GM18520 (cell line): ENCODE results near the gene BBLN.

Source experiments
- ATAC-seq: cut with Tn5 transposase; IDR thresholded peaks from one replicate; pipeline ENCODE4 v1.9.1; 2021; ENCODE audit not compliant: unreplicated experiment

Gene BBLN

GRCh38 chr9:128188209-128188608 lies 28.1 kb downstream of the BBLN start:
- ATAC-seq: no peak

GRCh38 chr9:128190013-128190412 lies 29.9 kb downstream of the BBLN start:
- no peak for ATAC-seq

- ATAC-seq: no peak
Measured at GRCh38 chr9:128190516-128191405, 30.7 kb downstream of the BBLN start.

DNA sequence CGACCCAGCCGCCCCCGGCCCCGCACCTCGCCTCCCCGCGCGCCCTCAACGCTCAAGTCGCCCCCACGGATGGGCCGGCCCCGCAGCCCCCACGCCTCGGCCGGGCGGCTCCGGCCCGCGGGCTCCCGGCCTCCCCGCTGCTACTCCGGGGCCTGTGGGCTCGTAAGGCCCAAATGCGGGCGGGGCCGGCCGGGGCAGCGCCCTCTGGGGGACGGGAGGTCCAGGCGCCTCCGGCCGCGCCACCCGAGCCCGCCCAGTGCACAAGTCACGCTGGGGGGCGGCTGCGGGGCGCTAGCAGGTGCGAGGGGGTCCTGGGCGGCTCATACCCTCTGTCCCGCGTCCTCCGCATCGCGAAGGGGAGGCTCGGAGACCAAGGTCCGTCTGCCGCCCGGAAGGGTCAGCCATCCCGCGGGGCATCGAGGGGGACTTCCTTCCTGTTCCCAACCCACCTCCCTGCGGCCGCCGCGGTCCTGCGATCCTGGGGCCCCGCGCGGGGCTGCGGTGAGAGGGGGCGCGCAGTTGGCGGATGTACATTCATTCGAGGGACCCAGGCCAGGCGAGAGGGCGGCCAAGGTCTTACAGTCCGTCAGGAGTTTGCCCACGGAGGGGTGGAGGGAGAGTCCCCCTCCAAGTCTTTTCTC lies 31.5 kb downstream of the BBLN start, which contains the start of gene CIZ1:
Gene CIZ1, minus strand, starts transcription at position 167 of the 641 bp plus-strand sequence. CDS start 715 bp downstream, outside the sequence.
- peak; percentile 75 for ATAC-seq

DNA sequence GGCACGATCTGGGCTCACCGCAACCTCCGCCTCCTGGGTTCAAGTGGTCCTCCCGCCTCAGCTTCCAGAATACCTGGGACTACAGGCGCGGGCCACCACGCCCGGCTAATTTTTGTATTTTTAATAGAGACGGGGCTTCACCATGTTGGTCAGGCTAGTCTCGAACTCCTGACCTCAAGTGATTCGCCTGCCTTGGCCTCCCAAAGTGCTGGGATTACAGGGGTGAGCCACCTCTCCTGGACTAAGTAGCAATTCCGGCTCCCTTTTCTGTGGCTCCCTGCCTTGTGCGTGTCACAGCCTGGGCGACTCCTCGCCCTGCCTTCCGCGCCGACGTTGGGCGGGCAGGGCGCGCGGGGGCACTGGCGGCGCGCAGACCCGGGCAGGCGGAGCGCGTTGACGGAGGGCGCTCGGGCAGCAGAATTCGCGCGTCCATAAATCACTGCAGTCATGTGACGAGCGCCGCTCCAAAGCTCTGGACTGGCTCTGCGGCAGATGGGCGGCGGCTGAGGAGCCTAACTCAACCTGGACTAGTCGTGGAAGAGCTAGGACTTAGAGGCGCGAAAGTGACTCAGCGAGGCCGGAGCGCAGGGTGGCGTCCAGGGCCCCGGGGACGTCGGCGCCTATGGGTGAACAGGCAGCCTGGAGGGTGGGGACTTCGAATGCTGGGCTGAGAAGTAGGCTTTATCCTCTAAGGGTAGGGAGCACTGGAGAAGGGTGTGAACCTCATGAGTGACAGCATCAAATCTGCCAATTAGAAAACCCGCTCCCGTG lies 32.7 kb downstream of the BBLN start:
- no peak for ATAC-seq

DNA sequence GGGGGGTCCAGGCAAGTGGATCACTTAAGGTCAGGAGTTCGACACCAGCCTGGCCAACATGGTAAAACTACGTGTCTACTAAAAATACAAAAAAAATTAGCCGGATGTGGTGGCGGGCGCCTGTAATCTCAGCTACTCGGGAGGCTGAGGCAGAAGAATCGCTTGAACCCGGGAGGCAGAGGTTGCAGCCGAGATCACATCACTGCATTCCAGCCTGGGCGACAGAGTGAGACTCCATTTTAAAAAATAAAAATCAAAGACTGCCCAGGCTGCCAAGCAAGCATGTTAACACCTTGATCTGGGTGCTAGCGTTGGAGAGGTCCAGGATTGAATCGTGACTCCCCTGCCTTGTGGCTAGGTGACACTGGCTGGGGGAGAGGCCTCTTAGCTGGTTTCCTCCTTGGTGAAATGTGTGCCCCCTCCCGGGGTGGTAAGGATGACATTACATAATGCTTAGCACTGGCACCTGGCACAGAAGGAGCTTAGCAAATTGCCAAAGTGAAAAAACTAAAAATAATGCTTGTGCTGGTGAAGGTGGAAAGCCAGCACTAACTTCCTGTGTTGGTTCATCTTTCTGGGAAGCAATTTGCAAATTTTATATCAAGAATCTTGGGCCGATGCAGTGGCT lies 33.5 kb downstream of the BBLN start:
- no peak for ATAC-seq

DNA sequence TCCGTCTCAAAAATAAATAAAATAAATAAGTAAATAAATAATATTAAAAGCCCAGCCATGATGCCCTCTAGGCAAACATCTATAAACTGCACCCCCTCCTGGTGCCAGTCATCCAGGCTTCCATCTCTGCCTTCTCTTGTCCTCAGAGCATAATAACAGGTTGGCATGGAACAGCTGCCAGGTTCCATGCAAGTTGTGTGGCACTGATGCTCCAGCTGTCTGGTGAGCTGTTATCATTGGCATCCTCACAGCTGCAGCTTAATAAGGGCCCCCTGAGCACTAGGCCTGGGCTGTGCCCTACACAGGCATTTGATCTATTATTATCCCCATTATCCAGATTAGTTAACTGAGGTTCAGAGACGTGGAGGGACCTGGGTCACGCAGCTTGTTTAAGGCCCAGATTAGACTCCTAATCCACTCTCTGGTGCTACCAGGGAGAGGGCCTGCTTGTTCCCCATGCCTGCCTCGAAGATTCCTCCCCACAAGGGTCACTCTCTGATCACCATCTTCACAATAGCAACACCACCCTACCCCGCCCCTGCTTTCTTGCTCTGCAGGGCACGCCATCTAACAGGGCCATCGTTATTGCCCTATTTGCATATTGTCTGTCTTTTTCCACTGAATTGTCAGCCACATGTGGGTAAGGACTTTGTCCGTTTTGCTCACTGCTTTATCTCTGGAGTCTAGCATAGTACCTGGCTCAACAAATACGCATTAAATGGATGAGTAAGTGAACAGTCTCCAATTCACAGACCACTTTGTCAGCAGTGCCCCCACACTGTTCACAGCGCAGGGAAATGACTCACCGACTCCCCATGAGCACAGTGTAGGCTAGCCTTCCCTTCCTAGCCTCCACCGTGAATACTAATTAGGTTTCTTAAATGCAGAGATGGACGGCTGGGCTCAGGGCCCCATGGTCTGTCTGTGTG lies 41.6 kb downstream of the BBLN start:
- no peak for ATAC-seq

DNA sequence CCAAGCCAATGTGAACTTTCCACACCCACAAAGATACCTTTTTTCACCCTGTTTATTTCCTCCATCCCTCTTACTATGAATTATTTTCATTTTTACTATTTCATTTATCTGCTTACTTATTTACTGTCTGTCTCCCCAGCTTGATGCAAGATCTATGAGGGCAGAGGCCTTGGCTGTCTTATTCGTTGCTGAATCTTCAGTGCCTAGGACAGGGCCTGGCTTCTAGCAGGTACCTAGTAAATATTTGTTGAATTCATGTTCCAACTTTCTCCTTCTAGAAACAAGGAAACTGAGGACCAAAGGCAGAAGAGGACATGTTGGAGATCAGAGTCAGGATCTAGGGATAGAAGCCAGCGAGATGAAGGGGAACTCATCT lies 42.6 kb downstream of the BBLN start:
- ATAC-seq: no peak

DNA sequence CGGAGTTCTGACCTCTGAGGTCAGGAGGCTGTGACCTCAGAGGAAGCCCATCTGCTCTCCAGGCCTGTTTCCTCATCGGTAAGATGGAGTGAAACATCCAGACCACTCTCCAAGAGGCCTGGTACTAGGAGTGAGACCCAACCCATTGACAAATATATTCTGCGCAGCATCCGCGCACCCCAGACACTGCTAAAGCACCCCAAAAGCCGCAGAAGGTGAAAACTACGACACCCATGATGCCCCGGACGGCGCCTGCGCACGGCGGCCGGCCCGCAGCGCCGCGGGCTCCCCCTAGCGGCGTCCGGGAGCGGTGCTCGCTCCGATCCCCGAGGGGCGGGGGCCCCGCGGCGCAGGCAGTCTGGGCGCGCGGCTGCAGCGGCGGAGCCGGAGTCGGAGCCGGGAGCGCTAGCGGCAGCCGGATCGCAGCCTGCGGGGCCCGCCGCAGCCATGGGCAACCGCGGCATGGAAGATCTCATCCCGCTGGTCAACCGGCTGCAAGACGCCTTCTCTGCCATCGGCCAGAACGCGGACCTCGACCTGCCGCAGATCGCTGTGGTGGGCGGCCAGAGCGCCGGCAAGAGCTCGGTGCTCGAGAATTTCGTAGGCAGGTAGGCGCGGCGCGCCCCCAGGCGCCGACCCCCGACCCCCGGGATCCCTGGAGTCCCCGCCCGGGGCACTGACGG lies 43.1 kb downstream of the BBLN start, which contains the start of gene DNM1:
Gene DNM1, plus strand, starts transcription at position 356 of the 683 bp plus-strand sequence. Its CDS starts 92 bp downstream, at position 448.
- peak; percentile 43 for ATAC-seq

DNA sequence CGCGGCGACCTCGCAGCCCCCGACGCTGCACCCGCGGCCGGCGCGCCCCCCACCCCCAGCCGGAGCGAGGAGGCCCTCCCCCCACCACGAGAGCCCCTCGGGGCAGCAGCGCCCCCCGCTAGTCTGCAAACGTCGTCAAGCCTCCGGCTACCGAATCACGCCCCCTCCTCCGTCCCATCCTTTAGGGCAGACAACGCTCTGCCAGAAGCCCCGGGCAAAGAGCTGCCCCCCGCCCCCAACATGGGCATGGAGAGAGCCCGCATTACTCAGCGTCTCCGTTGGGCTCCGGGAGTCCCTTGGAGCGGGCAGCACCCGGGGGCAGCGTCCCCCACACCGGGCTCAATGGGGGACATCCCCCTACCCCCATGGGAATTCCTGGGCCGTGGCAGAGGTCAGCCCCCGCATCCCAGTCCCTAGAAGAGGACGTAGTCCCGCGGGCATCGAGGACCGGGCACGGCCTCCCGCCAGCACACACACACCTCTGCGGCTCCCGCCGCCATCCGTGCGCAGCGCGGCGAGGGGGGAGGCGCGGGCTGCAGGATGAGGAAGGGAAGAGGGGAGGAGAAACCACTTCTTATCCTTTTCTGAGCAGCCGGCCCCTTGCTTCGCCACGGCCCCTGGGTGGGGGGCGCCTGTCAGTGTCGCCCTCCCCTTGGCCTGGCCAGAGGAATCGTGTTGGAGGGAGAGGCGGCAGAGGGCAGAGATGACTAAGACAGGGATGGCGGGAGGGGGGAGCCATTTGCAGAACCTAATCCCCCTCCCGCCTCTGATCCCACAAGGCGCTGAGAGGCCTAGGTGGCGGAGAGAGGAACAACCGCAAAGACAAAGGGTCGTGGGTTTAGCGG lies 43.9 kb downstream of the BBLN start:
- ATAC-seq: no peak

- ATAC-seq: no peak
Measured at GRCh38 chr9:128204858-128205257, 44.8 kb downstream of the BBLN start.

- ATAC-seq: no peak
Measured at GRCh38 chr9:128205296-128205944, 45.4 kb downstream of the BBLN start.

GRCh38 chr9:128206484-128206883 lies 46.4 kb downstream of the BBLN start:
- ATAC-seq: no peak

DNA sequence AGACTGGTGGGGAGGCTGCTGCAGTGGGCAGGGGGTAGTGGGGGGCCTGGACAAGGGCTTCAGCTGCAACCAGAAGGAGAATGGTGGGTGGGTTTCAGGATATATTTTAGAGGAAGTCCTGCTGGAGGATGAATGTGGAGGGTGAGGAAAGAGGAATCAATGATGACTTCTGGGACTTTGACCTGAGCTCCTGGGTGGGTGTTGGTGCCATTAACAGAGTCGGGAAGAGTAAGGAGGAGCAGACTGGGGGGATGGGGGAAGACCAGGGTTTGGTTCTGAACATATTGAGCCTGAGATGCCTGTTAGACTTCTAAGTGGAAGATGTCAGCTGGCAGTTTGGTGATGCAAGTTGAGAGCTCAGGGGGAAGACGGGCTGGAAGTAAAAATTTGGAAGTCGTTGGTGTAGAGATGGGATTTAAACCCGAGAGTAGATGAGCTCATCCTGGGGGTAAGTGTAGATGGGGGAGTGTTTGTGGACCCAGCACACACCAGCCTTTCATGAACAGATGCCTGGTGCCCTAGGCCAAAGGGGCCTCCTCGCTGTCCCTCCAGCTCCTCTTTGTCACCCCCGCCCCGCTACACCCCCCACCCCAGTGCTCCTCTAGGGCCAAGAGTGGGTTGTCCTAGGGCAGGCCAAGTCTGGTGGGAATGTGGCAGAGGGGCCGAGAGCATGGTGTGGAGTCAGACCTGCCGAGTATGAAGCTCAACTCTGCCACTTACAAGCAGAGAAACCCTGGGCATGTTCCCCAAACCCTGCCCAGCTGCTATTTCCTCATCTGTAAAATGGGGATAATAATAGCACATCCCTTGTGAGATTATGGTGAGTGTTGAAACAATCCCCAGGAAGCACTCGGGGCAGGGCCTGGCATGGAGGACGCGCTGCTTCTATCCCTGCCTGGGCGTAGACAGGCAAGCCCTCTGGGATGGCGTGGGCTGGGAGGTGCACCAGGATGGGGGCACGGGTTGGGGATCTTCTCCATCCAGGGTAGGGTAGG lies 47.1 kb downstream of the BBLN start:
- no peak for ATAC-seq

DNA sequence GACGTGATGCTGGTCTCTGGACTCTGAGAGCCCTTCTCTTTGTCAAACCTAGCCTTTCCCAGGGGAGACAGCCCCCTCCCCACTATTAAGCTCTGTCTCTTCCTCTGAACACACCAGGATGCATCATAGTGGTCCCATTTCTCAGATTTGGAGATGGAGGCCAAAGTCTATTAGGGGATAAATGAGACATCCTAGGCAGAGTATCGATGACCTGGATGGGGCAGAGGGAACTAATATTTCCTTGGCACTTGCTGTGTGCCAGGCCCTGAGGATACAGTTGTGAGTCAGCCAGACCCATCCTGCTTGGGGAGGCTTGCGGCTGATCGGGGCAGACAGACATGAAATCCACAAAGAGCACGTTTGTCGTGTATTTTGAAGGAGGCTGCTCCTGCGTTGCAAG lies 48.3 kb downstream of the BBLN start:
- ATAC-seq: no peak

DNA sequence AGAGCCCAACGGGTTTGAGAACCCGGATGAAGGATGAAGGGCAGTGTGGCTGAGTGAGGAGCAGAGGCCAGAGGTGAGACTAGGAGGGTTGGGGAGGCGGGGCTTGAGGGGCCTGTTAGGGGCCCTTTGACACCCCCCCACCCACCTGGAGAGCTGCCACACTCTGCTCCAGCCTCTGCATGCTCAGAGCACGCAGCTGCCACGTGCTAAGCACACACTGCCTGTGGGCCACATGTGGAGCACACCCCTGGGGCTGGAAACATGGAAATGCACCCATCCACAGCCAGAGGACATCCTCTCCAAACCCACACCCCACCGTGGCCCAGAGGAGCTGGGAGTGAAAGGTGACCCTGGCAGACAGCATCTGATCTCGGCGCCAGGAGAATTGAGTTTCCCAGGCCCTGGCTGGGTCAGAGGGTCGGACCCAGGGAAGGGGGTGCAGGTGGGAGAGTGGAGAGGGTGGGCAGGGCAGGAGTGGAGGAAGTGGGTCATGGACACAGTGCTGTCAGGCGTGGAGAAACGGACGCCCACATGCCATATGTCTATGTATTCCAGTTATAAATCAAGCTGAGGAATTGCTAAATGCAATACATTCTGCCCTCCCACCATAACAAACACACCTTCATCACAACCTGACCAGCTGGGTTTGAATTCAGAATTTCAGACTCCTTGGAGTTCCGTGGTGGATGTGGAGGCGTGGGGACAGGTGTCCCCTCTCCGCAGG lies 49.0 kb downstream of the BBLN start:
- no peak for ATAC-seq
